Pancreas (tissue), 10 donors: Measurements from ENCODE around the gene PDZD2. TPM values are rescaled to one million over a fixed set of nuclear protein-coding genes. Genes with fewer than 3 reads are reported as not detected.

Experiments used
- ATAC-seq, 4 donors: fragments of 200-7000 bp; cut with Tn5 transposase; one replicate each; pipeline versions ENCODE4 v1.8.0 to v1.9.1; 2020; ENCODE audit warnings: mild to moderate bottlenecking in 4 of 4, moderate library complexity in 4 of 4
- DNase-seq, 6 donors: peaks; one replicate each; pipeline ENCODE4 v3.0.0-alpha.2; 2020
- FAIRE-seq: peaks from 2 replicates; lab custom pipeline; 2012; peaks lifted over from hg19 to GRCh38; lab: Jason Lieb, UNC
- H3K27ac ChIP-seq, 4 donors: fragments of 200-600 bp; sonication (generic); 1 replicate in 3 of 4; 2 replicates in 1 of 4; pipeline versions ENCODE4 v1.5.0 to v1.8.0; 2020
- H3K27me3 ChIP-seq, 4 donors: fragments of 200-600 bp; one replicate each; pipeline ENCODE4 v1.8.0; 2021
- H3K36me3 ChIP-seq, 3 donors: fragments of 200-600 bp; sonication (generic) in 1 of 3; one replicate each; pipeline versions ENCODE4 v1.5.0 to v1.8.0; 2020 to 2021
- H3K4me1 ChIP-seq, 3 donors: fragments of 200-600 bp; one replicate each; pipeline ENCODE4 v1.8.0; 2021
- H3K4me3 ChIP-seq, 4 donors: fragments of 200-600 bp; sonication (generic) in 2 of 4; one replicate each; pipeline versions ENCODE4 v1.5.0 to v1.8.0; 2020 to 2021
- H3K9me3 ChIP-seq, 4 donors: fragments of 200-600 bp; one replicate each; pipeline ENCODE4 v1.8.0; 2021
- WGBS, 2 donors: extraction: QIAGEN DNeasy Blood & Tissue Kit; methylation state at CpG; one replicate each; pipeline ENCODE4 v1.1.7; 2013; 5-methylcytosine and 5-hydroxymethylcytosine counted together
- intact Hi-C, 3 donors: fragments of 100-400 bp; cut with DNase I; formaldehyde crosslinking; loops; one replicate each; pipeline versions ENCODE4 v1.11.1 to v1.14.2; 2022
- polyA plus RNA-seq, 2 donors: library from polyadenylated mRNA; stranded (reverse); fragments of 200-250 nt; gene quantifications; one replicate each; pipeline ENCODE4 v1.2.3, GENCODE V29; 2013
- total RNA-seq, 6 donors: library from RNA; stranded (reverse); fragmentation: NEBNext Ultra II Directional in 4 of 6; extraction: Animal tissue kit (Norgen Biotek cat#: 25700) in 4 of 6; gene quantifications; one replicate each; pipeline versions ENCODE4 v1.2.1 to v1.2.4, GENCODE V29; 2021 to 2023
- TF ChIP-seq, protein P1 (sequence below), 4 donors: fragments of 200-600 bp; sonication (generic) in 3 of 4; IDR thresholded peaks; one replicate each; pipeline versions ENCODE4 v1.5.0 to v1.8.0; 2021; ENCODE audit warnings: antibody characterized with exemption in 4 of 4
- donor health status: healthy with polysubstance abuse.
- donor health status: DM: no; HTN: no; CAD: no; lungs with moderate emphysema.
- donor health status: DM: no; HTN: no; CAD: no.
- donor health status: control.
- donor health status: control.
- donor health status: Bipolar disorder and iron deficiency.
- donor health status: DM: yes; HTN: yes; CAD: no.
- donor health status: DM: no; HTN: no; CAD: no.
- donor health status: DM: no; HTN: no; CAD: no.
- donor health status: DM: yes; HTN: yes; CAD: no.

Gene PDZD2
- total and polyA plus RNA-seq, 8 donors: 1.4 to 4.5 (median 3.3) TPM

GRCh38 chr5:32096891-32097595 is 458.1 kb downstream of the PDZD2 start:
- WGBS, 2 donors: 95 to 96% methylated on average over 10 of the region's 10 CpGs
- no peaks in the 10 kb centered on the region for H3K9me3 ChIP-seq
- intact Hi-C loops: loop anchor here in 1 of 3 donors (10.0 kb wide), 1 partner anchor 512 kb away; no protein-coding TSS in a partner anchor
- ATAC-seq (no peak), FAIRE-seq (no peak), DNase-seq (no peak)
- peaks cover 0 to 26% (median 0%) of the 10 kb centered on the region in 3 donors for H3K36me3 ChIP-seq
- TF ChIP-seq, protein P1, sequence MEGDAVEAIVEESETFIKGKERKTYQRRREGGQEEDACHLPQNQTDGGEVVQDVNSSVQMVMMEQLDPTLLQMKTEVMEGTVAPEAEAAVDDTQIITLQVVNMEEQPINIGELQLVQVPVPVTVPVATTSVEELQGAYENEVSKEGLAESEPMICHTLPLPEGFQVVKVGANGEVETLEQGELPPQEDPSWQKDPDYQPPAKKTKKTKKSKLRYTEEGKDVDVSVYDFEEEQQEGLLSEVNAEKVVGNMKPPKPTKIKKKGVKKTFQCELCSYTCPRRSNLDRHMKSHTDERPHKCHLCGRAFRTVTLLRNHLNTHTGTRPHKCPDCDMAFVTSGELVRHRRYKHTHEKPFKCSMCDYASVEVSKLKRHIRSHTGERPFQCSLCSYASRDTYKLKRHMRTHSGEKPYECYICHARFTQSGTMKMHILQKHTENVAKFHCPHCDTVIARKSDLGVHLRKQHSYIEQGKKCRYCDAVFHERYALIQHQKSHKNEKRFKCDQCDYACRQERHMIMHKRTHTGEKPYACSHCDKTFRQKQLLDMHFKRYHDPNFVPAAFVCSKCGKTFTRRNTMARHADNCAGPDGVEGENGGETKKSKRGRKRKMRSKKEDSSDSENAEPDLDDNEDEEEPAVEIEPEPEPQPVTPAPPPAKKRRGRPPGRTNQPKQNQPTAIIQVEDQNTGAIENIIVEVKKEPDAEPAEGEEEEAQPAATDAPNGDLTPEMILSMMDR (IDR thresholded peaks at IDR 0.05): no peak
- H3K27ac ChIP-seq: no peak overlapping the region
- H3K27me3 ChIP-seq: no peaks in the 10 kb centered on the region
- no peaks in the 10 kb centered on the region for H3K4me1 ChIP-seq
- no peak overlapping the region for H3K4me3 ChIP-seq

GRCh38 chr5:32098291-32098690 is 459.4 kb downstream of the PDZD2 start:
- TF ChIP-seq, protein P1 (IDR thresholded peaks at IDR 0.05): no peak
- WGBS, 2 donors: 80 to 83% methylated on average over 9 of the region's 9 CpGs
- ATAC-seq (no peak), DNase-seq (no peak), FAIRE-seq (no peak)
- peaks cover 0 to 37% (median 0%) of the 10 kb centered on the region in 3 donors for H3K36me3 ChIP-seq
- H3K4me3 ChIP-seq: no peak overlapping the region
- H3K27me3 ChIP-seq: no peaks in the 10 kb centered on the region
- H3K27ac ChIP-seq: no peak overlapping the region
- intact Hi-C loops: loop anchor here in 1 of 3 donors (10.0 kb wide), 1 partner anchor 513 kb away; no protein-coding TSS in a partner anchor
- H3K4me1 ChIP-seq: no peaks in the 10 kb centered on the region
- no peaks in the 10 kb centered on the region for H3K9me3 ChIP-seq

GRCh38 chr5:32098890-32099310 is 460.0 kb downstream of the PDZD2 start:
- FAIRE-seq: no peak
- Histone ChIP-seq H3K4me3 (no peak overlapping the region), H3K27me3 (no peaks in the 10 kb centered on the region), H3K9me3 (no peaks in the 10 kb centered on the region), H3K4me1 (no peaks in the 10 kb centered on the region), H3K36me3 (peaks cover 0 to 44% (median 0%) of the 10 kb centered on the region in 3 donors), H3K27ac (peak overlapping the region in 1 of 4 donors; percentile 12)
- no peak for ATAC-seq
- TF ChIP-seq, protein P1 (IDR thresholded peaks at IDR 0.05): no peak
- intact Hi-C loops: loop anchor here in 1 of 3 donors (10.0 kb wide), 1 partner anchor 514 kb away; no protein-coding TSS in a partner anchor
- 91 to 94% methylated on average over 11 of the region's 11 CpGs for WGBS, 2 donors
- DNase-seq: no peak

GRCh38 chr5:32099486-32100035 is 460.6 kb downstream of the PDZD2 start:
- peaks cover 0 to 49% (median 0%) of the 10 kb centered on the region in 3 donors for H3K36me3 ChIP-seq
- 86 to 91% methylated on average over 9 of the region's 9 CpGs for WGBS, 2 donors
- no peaks in the 10 kb centered on the region for H3K4me1 ChIP-seq
- DNase-seq (no peak), FAIRE-seq (no peak), ATAC-seq (no peak)
- no peak overlapping the region for H3K27ac ChIP-seq
- intact Hi-C loops: loop anchor here in 1 of 3 donors (10.0 kb wide), 1 partner anchor 515 kb away; no protein-coding TSS in a partner anchor
- no peak overlapping the region for H3K4me3 ChIP-seq
- no peaks in the 10 kb centered on the region for H3K9me3 ChIP-seq
- TF ChIP-seq, protein P1 (IDR thresholded peaks at IDR 0.05): no peak
- H3K27me3 ChIP-seq: no peaks in the 10 kb centered on the region
